Measurements from ENCODE around the gene RAD52. TPM values are rescaled to one million over a fixed set of nuclear protein-coding genes. Genes with fewer than 3 reads are reported as not detected.

Gene RAD52
- polyA plus RNA-seq, 1 donor (not counting 4 experiments of a cell fraction or from before 2014, with no cell fraction given), result 9.8 TPM

DNA sequence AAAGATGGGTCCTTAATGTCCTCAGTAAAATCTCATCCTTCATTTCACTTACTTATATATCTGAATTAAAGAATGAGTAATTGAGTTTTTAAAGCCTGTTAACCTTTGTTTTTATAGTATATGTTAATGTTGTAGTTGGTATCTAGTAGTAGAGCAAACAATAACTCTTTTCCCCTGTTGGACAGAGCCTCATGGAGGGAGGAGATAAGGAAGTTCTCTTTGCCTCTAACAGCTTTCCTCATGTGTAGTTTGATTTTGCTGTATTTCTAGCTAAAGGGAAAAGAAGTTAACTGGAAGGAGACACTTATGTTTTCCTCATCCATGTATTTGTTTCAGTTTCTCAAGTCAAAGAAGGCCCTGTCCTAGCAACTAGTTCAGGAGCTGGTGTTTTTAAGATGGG lies 55.3 kb downstream of the RAD52 start:
- no peak overlapping the region for H2AFZ ChIP-seq (ENCODE audit: control insufficient read depth, low read length)
- no peak for DNase-seq (ENCODE audit: low read depth, low spot score)
- H3K9me1 ChIP-seq (ENCODE audit: control insufficient read depth, extremely low read depth, insufficient read depth, low read length), result no peaks in the 10 kb centered on the region
- no peak overlapping the region for H3K27ac ChIP-seq (ENCODE audit: control insufficient read depth, insufficient read depth, low read length)
- no peak overlapping the region for H3K4me2 ChIP-seq (ENCODE audit: control insufficient read depth, extremely low read depth, insufficient read depth, low read depth, low read length)
- no peaks in the 10 kb centered on the region for H3K4me1 ChIP-seq (ENCODE audit: control insufficient read depth, extremely low read depth, insufficient read depth, low read length)
- no peak overlapping the region for H3K9ac ChIP-seq (ENCODE audit: control insufficient read depth, extremely low read depth, insufficient read depth, low read length)
- FAIRE-seq, result no peak
- TF ChIP-seq, protein P1, sequence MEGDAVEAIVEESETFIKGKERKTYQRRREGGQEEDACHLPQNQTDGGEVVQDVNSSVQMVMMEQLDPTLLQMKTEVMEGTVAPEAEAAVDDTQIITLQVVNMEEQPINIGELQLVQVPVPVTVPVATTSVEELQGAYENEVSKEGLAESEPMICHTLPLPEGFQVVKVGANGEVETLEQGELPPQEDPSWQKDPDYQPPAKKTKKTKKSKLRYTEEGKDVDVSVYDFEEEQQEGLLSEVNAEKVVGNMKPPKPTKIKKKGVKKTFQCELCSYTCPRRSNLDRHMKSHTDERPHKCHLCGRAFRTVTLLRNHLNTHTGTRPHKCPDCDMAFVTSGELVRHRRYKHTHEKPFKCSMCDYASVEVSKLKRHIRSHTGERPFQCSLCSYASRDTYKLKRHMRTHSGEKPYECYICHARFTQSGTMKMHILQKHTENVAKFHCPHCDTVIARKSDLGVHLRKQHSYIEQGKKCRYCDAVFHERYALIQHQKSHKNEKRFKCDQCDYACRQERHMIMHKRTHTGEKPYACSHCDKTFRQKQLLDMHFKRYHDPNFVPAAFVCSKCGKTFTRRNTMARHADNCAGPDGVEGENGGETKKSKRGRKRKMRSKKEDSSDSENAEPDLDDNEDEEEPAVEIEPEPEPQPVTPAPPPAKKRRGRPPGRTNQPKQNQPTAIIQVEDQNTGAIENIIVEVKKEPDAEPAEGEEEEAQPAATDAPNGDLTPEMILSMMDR (optimal IDR thresholded peaks at IDR 0.05 in 1 of 3, IDR thresholded peaks at IDR 0.05 in 1 of 3, conservative IDR thresholded peaks at IDR 0.05 in 1 of 3; ENCODE audit: extremely low read depth in 1 of 3, insufficient read depth in 2 of 3, low read length in 3 of 3), result no peak
- TF ChIP-seq EZH2 (IDR thresholded peaks at IDR 0.05; ENCODE audit: low read length), result no peak
- no peaks in the 10 kb centered on the region for H3K27me3 ChIP-seq (ENCODE audit: control insufficient read depth, extremely low read depth, insufficient read depth, low read length)
- H3K4me3 ChIP-seq (ENCODE audit: control insufficient read depth in 2 of 3, extremely low read depth in 1 of 3, insufficient read depth in 2 of 3, low read depth in 1 of 3, low read length in 3 of 3), result no peak overlapping the region
- peaks cover 18 to 19% of the 10 kb centered on the region in 2 experiments for H3K36me3 ChIP-seq (ENCODE audit: control insufficient read depth in 2 of 2, extremely low read depth in 1 of 2, insufficient read depth in 2 of 2, low read length in 2 of 2)
- no peaks in the 10 kb centered on the region for H3K9me3 ChIP-seq (ENCODE audit: control insufficient read depth, low read depth, low read length)
- dilution Hi-C loops (cut with MboI; ENCODE audit: extremely low pct_ligation_motif_present, low sequenced_read_pairs), result no loop called here
- no peaks in the 10 kb centered on the region for H3K79me2 ChIP-seq (ENCODE audit: control insufficient read depth, insufficient read depth, low read length)
- H4K20me1 ChIP-seq (ENCODE audit: control insufficient read depth, extremely low read depth, insufficient read depth, low read length), result no peaks in the 10 kb centered on the region

- H3K4me2 ChIP-seq (ENCODE audit: control insufficient read depth, extremely low read depth, insufficient read depth, low read depth, low read length), result no peak overlapping the region
- DNase-seq (ENCODE audit: low read depth, low spot score), result no peak
- TF ChIP-seq, protein P1 (optimal IDR thresholded peaks at IDR 0.05 in 1 of 3, IDR thresholded peaks at IDR 0.05 in 1 of 3, conservative IDR thresholded peaks at IDR 0.05 in 1 of 3; ENCODE audit: extremely low read depth in 1 of 3, insufficient read depth in 2 of 3, low read length in 3 of 3), result no peak
- no peak for TF ChIP-seq EZH2 (IDR thresholded peaks at IDR 0.05; ENCODE audit: low read length)
- no peak for FAIRE-seq
- H3K4me1 ChIP-seq (ENCODE audit: control insufficient read depth, extremely low read depth, insufficient read depth, low read length), result no peaks in the 10 kb centered on the region
- no peak overlapping the region for H2AFZ ChIP-seq (ENCODE audit: control insufficient read depth, low read length)
- dilution Hi-C loops (cut with MboI; ENCODE audit: extremely low pct_ligation_motif_present, low sequenced_read_pairs), result no loop called here
- no peaks in the 10 kb centered on the region for H3K79me2 ChIP-seq (ENCODE audit: control insufficient read depth, insufficient read depth, low read length)
- H3K27me3 ChIP-seq (ENCODE audit: control insufficient read depth, extremely low read depth, insufficient read depth, low read length), result no peaks in the 10 kb centered on the region
- no peak overlapping the region for H3K9ac ChIP-seq (ENCODE audit: control insufficient read depth, extremely low read depth, insufficient read depth, low read length)
- H3K9me3 ChIP-seq (ENCODE audit: control insufficient read depth, low read depth, low read length), result no peaks in the 10 kb centered on the region
- H4K20me1 ChIP-seq (ENCODE audit: control insufficient read depth, extremely low read depth, insufficient read depth, low read length), result no peaks in the 10 kb centered on the region
- H3K27ac ChIP-seq (ENCODE audit: control insufficient read depth, insufficient read depth, low read length), result no peak overlapping the region
- peaks cover 40 to 43% of the 10 kb centered on the region in 2 experiments for H3K36me3 ChIP-seq (ENCODE audit: control insufficient read depth in 2 of 2, extremely low read depth in 1 of 2, insufficient read depth in 2 of 2, low read length in 2 of 2)
- H3K9me1 ChIP-seq (ENCODE audit: control insufficient read depth, extremely low read depth, insufficient read depth, low read length), result no peaks in the 10 kb centered on the region
- no peak overlapping the region for H3K4me3 ChIP-seq (ENCODE audit: control insufficient read depth in 2 of 3, extremely low read depth in 1 of 3, insufficient read depth in 2 of 3, low read depth in 1 of 3, low read length in 3 of 3)
Observed at GRCh38 chr12:886206-886605, 63.3 kb downstream of the RAD52 start.
